ENCODE measurements around the gene FOXG1.

GRCh38 chr14:28762303-28762954 is 4.2 kb upstream of the FOXG1 start:
- TF ChIP-seq CTCF (IDR thresholded peaks at IDR 0.05) (no peak), POLR2A (IDR thresholded peaks at IDR 0.05) (no peak)
